A549 (cell line): ENCODE measurements around the gene ENPP7. TPM values are rescaled to one million over a fixed set of nuclear protein-coding genes. Genes with fewer than 3 reads are reported as not detected.

Source experiments
- ATAC-seq, 2 experiments: fragments of 200-7000 bp in 1 of 2; fragments of >200 bp in 1 of 2; cut with Nextera tagmentation in 1 of 2; cut with Tn5 transposase in 1 of 2; 3 replicates each; pipeline versions ENCODE4 v1.8.0 to v1.9.1; 2018 to 2020; ENCODE audit warnings: mild to moderate bottlenecking in 1 of 2, moderate library complexity in 1 of 2
- CTCF ChIA-PET: fragments of 300-600 bp; sonication (Branson Sonifier 250); formaldehyde crosslinking; extraction: SDS; loops from one replicate; lab custom pipeline; 2021; ENCODE audit warnings: antibody characterized with exemption, inconsistent platforms; lab: Yijun Ruan, JAX
- POLR2A ChIA-PET: fragments of 350-600 bp; formaldehyde crosslinking; extraction: SDS; loops from one replicate; lab custom pipeline; 2021; ENCODE audit warnings: antibody characterized with exemption, inconsistent platforms; lab: Yijun Ruan, JAX
- DNase-seq, 2 experiments: peaks; one replicate each; pipeline versions ENCODE4 v3.0.0 to v3.0.0-alpha.2; 2011 to 2016; ENCODE audit warnings: low read depth in 1 of 2, low spot score in 1 of 2
- FAIRE-seq: peaks from 2 replicates; lab custom pipeline; 2011; peaks lifted over from hg19 to GRCh38; lab: Jason Lieb, UNC
- H3K27ac ChIP-seq, 2 experiments: fragments of >200 bp; sonication (Bioruptor Twin); formaldehyde crosslinking; 3 replicates each; pipeline ENCODE4 v1.5.1; 2016 to 2017
- H3K4me1 ChIP-seq: fragments of >200 bp; sonication (Bioruptor Twin); formaldehyde crosslinking; 3 replicates; pipeline ENCODE4 v1.6.1; 2016
- H3K4me2 ChIP-seq: fragments of >200 bp; sonication (Bioruptor Twin); formaldehyde crosslinking; 3 replicates; pipeline ENCODE4 v1.6.1; 2016
- H3K4me3 ChIP-seq: fragments of >200 bp; sonication (Bioruptor Twin); formaldehyde crosslinking; 3 replicates; pipeline ENCODE4 v1.5.1; 2016
- H3K9me3 ChIP-seq: fragments of >200 bp; sonication (Bioruptor Twin); formaldehyde crosslinking; 3 replicates; pipeline ENCODE4 v1.6.1; 2016
- ATOH8 ChIP-seq: fragments of 250-450 bp; sonication (Bioruptor Pico); IDR thresholded peaks from 2 replicates; pipeline ENCODE4 v1.5.0; 2020; ENCODE audit warnings: low read depth, mild to moderate bottlenecking, moderate library complexity
- CBX8 ChIP-seq: fragments of 200-600 bp; sonication (generic); IDR thresholded peaks from 2 replicates; pipeline ENCODE4 v1.6.1; 2016
- CEBPB ChIP-seq, 2 experiments: fragments of >200 bp in 1 of 2; sonication (Bioruptor Twin) in 1 of 2; formaldehyde crosslinking in 1 of 2; IDR thresholded peaks; 2 replicates each; pipeline ENCODE4 v1.6.1; 2012 to 2016
- CTCF ChIP-seq: fragments of >200 bp; sonication (Bioruptor Twin); formaldehyde crosslinking; IDR thresholded peaks from 3 replicates; pipeline ENCODE4 v1.5.1; 2016
- EP300 ChIP-seq, 2 experiments: fragments of >200 bp; sonication (Bioruptor Twin); formaldehyde crosslinking; IDR thresholded peaks; 2 replicates in 1 of 2; 3 replicates in 1 of 2; pipeline ENCODE4 v1.6.1; 2016 to 2017
- FOSL2 ChIP-seq, 2 experiments: fragments of 450-650 bp in 1 of 2; fragments of >200 bp in 1 of 2; sonication (Bioruptor Twin) in 1 of 2; formaldehyde crosslinking; IDR thresholded peaks; 2 replicates each; pipeline versions ENCODE4 v1.5.0 to v1.6.1; 2016 to 2020; ENCODE audit warnings: mild to moderate bottlenecking in 1 of 2, moderate library complexity in 1 of 2
- HMGXB4 ChIP-seq: fragments of 250-450 bp; sonication (Bioruptor Pico); IDR thresholded peaks from 2 replicates; pipeline ENCODE4 v1.5.0; 2021; ENCODE audit warnings: mild to moderate bottlenecking, moderate library complexity, borderline replicate concordance
- HOXA7 ChIP-seq: fragments of 250-450 bp; sonication (Bioruptor Pico); IDR thresholded peaks from 2 replicates; pipeline ENCODE4 v1.5.0; 2020; ENCODE audit warnings: mild to moderate bottlenecking, moderate library complexity
- HOXB13 ChIP-seq: fragments of 250-450 bp; sonication (Bioruptor Pico); IDR thresholded peaks from 2 replicates; pipeline ENCODE4 v1.5.0; 2020; ENCODE audit warnings: low read depth, mild to moderate bottlenecking, moderate library complexity
- HOXB5 ChIP-seq: fragments of 250-450 bp; sonication (Bioruptor Pico); IDR thresholded peaks from 2 replicates; pipeline ENCODE4 v1.5.0; 2020; ENCODE audit warnings: mild to moderate bottlenecking, moderate library complexity
- KDM1A ChIP-seq: fragments of 200-600 bp; sonication (generic); IDR thresholded peaks from 2 replicates; pipeline ENCODE4 v1.6.1; 2016; ENCODE audit warnings: low read depth, mild to moderate bottlenecking
- MAX ChIP-seq: IDR thresholded peaks from 2 replicates; pipeline ENCODE4 v1.6.1; 2012
- NFE2L2 ChIP-seq: fragments of 150-350 bp; conservative IDR thresholded peaks from 2 replicates; pipeline ENCODE4 v1.6.1; 2014; ENCODE audit warnings: low read length
- POLR2A ChIP-seq: IDR thresholded peaks from 2 replicates; pipeline ENCODE4 v1.6.1; 2012; ENCODE audit warnings: mild to moderate bottlenecking, low read length
- RCOR1 ChIP-seq: fragments of 150-350 bp; IDR thresholded peaks from 2 replicates; pipeline ENCODE4 v1.6.1; 2014; ENCODE audit warnings: antibody characterized with exemption, low read length, low read depth
- USF2 ChIP-seq: fragments of 450-650 bp; IDR thresholded peaks from 2 replicates; pipeline ENCODE4 v1.6.1; 2014; ENCODE audit warnings: antibody characterized with exemption
- ZC3H11A ChIP-seq: fragments of 450-650 bp; IDR thresholded peaks from 2 replicates; pipeline ENCODE4 v1.6.1; 2014; ENCODE audit warnings: antibody characterized with exemption, mild to moderate bottlenecking
- ZFP36 ChIP-seq: fragments of 450-650 bp; IDR thresholded peaks from 2 replicates; pipeline ENCODE4 v1.6.1; 2014; ENCODE audit warnings: borderline replicate concordance; ENCODE audit not compliant: partially characterized antibody
- ZNF302 ChIP-seq: fragments of 250-450 bp; sonication (Bioruptor Pico); IDR thresholded peaks from 2 replicates; pipeline ENCODE4 v1.9.0; 2021; ENCODE audit warnings: inconsistent platforms, mild to moderate bottlenecking, moderate library complexity
- WGBS: methylation state at CpG from one replicate; pipeline ENCODE4 v1.1.6; 2017; ENCODE audit errors: missing lambda C conversion rate; 5-methylcytosine and 5-hydroxymethylcytosine counted together
- polyA plus RNA-seq, 4 experiments: library from polyadenylated mRNA; depleted of rRNA in 3 of 4; stranded (reverse); fragments of >200 nt; fragmentation: RNase III in 1 of 4; extraction: RNeasy Plus Mini Kit Qiagen cat#74134 plus additional on column Dnase treatment in 1 of 4; gene quantifications; 2 replicates in 3 of 4; 3 replicates in 1 of 4; pipeline ENCODE4 v1.2.3, GENCODE V29; 2011 to 2017

The ENPP7 gene
- polyA plus RNA-seq, 2 of the 4 experiments (the other 2 are of a cell fraction): not detected

- 74% methylated on average over 6 of the region's 6 CpGs for WGBS
- no peak for FAIRE-seq
- ATAC-seq: no peak
- ChIA-PET POLR2A (no interaction called here), CTCF (interaction anchor here (0.9 to 23.5 kb wide), 12 partner anchors 9 to 233 kb away, joined by 3 to 254 read pairs (median 6); partner anchors contain the start of gene CBX4)
- DNase-seq: no peak
- Histone ChIP-seq H3K4me3 (no peak overlapping the region), H3K4me2 (no peak overlapping the region), H3K4me1 (peaks cover 23% of the 10 kb centered on the region), H3K9me3 (no peaks in the 10 kb centered on the region), H3K27ac (no peak overlapping the region)
- TF ChIP-seq KDM1A (no peak), ATOH8 (CRISPR knock-in tag) (no peak), POLR2A (no peak), ZFP36 (no peak), MAX (no peak), HOXA7 (CRISPR knock-in tag) (no peak), USF2 (no peak), HOXB13 (no peak), CBX8 (no peak), NFE2L2 (no peak), ZC3H11A (no peak), HMGXB4 (no peak), RCOR1 (no peak), CEBPB (IDR thresholded peaks at IDR 0.05) (no peak), ZNF302 (CRISPR knock-in tag) (no peak), EP300 (IDR thresholded peaks at IDR 0.05) (no peak), CTCF (no peak), FOSL2 (IDR thresholded peaks at IDR 0.05) (no peak), FOSL2 (CRISPR knock-in tag; IDR thresholded peaks at IDR 0.05) (no peak)
Observed at GRCh38 chr17:79775632-79776031, 44.9 kb downstream of the ENPP7 start.

GRCh38 chr17:79776376-79777119 is 45.8 kb downstream of the ENPP7 start:
- FAIRE-seq: no peak
- Histone ChIP-seq H3K4me3 (no peak overlapping the region), H3K4me2 (peak overlapping the region; percentile 89), H3K4me1 (peaks cover 21% of the 10 kb centered on the region)
- 65% methylated on average over 11 of the region's 11 CpGs for WGBS
- no peak for TF ChIP-seq HOXB5 (CRISPR knock-in tag)
- TF ChIP-seq CBX8: peak; percentile 81; the same call in 1 of the 2 replicates
- TF ChIP-seq, all 56 proteins: peak for 1
- peak overlapping the region; percentile 88 to 98; a peak in 5 of 6 replicates for H3K27ac ChIP-seq
- ATAC-seq: no peak
- peak in 1 of 2 experiments; percentile 28 for DNase-seq
- H3K9me3 ChIP-seq: no peaks in the 10 kb centered on the region
- ChIA-PET CTCF (interaction anchor here (0.7 to 23.5 kb wide), 9 partner anchors 9 to 68 kb away, joined by 3 to 254 read pairs (median 5); partner anchors contain the start of gene CBX4), POLR2A (interaction anchor here (1.4 to 2.6 kb wide), 3 partner anchors 17 to 63 kb away, joined by 4 to 8 read pairs (median 4); partner anchors contain the start of genes CBX4 and CBX8)
